AG08396 (cell line): ENCODE results near the gene GLB1L2.

ENCODE experiments used
- DNase-seq: peaks from one replicate; pipeline ENCODE4 v3.0.0; 2012; ENCODE audit warnings: low spot score, mixed read lengths

GLB1L2 gene

DNA sequence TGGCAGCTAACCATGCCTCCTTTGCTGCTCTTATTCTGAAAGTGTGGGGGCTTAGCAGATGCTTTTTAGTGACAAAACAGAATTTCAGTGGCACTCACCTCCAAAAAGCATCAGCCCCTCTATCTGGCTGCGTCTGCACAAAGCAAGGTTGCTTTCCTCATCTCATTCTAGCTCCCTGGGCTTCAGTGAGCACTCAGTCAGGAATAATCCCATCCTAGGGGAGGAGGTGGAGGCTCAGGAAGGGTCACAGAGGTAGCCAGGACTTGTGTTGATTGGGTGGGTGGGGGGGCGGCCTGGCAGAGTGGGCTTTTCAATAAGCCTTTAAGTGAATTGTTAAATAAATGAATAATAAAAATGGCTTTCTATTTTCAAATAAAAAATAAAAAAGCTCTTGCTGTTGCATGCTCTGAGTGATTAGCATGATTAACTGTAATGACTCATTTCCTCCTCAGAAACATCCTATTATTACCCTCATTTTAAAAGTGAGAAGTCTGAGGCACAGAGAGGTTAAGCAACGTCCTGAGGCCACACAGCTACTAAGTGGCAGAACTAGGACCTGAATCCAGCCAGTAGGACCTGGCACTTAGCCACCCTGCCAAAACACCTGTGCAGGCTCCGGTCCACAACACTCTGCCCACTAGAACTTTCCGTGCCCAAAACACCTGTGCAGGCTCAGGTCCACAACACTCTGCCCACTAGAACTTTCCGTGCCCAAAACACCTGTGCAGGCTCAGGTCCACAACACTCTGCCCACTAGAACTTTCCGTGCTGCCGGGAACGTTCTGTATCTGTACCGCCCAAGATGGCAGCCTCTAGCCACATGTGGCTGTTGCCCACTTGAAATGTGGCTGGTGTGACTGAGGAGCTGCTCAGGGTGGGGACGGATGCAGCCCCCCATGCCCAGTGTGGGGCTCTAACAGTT is 74.7 kb downstream of the GLB1L2 start:
- DNase-seq: no peak

DNA sequence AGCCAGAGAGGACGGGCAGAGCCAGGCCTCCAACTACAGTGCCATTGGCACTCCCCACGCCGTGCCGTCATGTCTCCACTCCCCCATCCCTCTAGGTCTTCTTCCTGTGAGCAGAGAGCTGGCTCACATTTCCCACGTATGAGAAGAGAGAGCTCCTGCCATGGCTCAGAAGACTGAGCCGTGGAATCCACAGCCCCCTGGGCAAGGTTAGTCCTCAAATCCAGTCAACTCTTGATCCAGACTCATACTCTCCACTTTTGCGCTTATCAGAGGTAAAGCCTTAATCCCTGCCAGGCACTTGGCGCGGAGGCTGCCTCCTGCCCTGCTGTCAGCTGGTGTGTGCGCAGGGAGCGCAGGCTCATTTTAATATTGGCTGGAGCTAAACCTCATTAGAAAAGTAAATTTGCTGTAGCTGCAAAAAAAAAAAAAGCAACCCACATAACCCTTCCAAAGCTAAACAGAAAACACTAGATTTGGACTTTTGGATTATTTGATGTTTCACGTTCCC is 75.6 kb downstream of the GLB1L2 start:
- DNase-seq: no peak

DNA sequence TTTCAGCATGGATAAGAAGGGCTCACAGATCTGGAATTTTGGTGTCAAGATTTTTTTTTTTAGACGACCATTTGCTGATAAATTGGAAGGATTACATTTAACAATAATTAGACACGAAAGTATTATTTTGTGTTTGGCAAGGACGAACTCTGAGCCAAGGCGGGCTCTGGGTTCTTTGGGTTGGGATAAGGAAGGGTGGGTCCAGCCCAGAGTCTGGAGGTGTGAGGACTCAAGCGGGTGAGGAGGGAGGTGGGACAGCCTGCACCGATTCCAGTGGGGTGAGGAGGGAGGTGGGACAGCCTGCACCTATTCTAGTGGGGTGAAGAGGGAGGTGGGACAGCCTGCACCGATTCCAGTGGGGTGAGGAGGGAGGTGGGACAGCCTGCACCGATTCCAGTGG is 76.1 kb downstream of the GLB1L2 start:
- DNase-seq: no peak

DNA sequence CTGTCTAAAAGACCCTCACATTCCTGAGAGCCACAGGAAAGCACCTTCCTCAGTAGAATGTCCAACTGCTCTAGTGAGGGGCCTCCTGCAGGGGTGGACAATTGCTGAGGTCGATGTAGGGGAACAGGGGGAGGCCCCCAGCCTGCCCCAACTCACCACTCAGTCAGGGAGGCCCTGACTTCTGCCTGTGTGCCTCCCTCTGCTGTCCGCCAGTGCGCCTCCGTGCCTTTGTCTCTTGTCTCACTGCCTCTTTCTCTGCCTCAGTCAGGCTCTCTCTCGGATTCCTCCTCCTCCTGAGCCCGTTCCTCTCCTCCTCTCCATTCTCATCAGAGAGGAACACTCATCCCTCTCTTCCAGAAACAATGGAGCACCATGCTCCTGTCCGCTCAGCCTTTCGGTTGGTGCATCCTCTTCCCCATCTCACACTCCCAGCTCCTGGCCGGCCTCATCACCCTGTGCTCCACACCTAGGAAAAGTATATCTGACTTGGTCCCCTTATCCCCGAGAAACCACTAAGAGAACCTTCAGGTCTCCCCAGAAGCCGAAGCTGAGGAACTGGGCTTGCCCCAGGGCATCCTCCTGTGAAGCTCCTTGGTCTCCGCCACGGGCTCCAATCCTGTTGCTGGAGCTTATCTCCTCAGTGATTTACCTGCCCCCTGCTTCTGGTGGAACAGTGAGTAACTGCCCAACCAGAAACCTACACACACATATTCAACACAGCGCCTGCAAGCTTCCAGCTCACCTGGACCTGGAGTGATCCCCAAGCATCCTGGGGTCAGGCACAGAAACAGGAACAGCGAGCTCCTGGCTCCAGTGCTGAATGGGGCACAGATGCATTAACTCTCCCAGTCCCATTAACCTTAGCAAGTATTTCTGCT is 78.0 kb downstream of the GLB1L2 start:
- no peak for DNase-seq

DNA sequence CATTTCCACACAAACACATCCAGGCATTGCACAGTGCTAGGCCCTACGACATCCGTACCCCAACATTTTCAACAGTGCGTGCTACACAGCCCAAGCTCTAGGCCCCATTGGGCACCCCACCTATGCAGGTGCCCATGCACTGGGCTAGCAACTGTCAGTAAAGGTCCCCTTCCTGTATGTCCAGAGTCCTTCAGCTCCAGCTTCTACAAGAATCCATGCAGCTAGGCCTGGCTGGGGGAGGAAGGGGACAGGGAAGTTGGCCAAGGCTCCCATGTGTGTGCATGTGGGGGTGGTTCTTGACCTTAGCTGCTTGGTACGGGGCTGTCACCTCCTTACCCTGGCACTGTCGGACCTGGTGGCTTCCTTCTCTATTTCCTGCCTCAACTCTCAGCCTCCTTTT is 79.0 kb downstream of the GLB1L2 start:
- DNase-seq: no peak

DNA sequence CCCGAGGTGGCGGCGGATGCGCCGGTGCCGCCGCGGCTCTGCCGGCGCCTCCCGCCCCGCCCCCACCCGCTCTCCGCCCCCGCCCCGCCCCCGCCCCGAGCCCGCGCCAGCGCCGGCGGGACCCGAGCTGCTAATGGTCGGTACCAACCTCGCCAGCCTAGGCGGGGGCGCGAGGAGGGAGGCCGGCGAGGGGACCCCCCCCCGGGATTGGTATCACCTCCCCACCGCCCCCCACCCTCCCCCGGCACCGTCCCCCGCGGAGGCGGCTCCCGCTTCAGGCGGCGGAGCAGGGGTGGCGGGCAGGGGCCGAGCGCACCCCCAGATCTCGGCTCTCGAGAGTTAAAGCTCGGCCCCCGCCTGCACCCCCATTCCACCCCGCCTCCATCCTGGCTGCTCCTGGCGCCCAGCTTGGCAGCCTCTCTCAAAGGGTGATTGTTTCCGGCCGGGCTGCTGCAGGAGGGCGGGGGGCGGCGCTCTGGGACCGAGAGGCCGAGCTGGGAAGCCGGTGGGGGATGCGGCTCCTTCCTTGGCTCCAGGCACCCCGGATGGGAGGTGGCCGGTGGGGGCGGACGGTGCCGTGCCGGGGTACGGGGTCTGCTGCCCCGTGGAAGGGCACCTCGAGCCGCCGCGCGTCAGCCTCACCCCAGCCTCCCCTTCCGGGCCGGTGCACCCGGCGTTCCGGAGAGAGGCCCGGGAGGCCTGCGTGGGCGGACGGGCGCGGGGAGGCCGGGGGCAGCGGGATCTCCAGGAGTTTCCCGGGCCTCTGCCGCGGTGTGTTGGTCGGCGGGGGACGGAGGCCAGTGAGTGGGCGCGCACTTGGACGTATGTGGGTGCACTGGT is 80.6 kb downstream of the GLB1L2 start, which contains the start of gene B3GAT1:
B3GAT1 (minus strand) TSS at position 40 of the 840 bp plus-strand sequence. CDS start 24,583 bp downstream, outside the sequence.
- peak; percentile 29 for DNase-seq

GRCh38 chr11:134413043-134413825 is 81.4 kb downstream of the GLB1L2 start:
- no peak for DNase-seq

GRCh38 chr11:134413826-134414731 is 82.3 kb downstream of the GLB1L2 start:
- no peak for DNase-seq

GRCh38 chr11:134414766-134415765 is 83.3 kb downstream of the GLB1L2 start:
- DNase-seq: no peak

DNA sequence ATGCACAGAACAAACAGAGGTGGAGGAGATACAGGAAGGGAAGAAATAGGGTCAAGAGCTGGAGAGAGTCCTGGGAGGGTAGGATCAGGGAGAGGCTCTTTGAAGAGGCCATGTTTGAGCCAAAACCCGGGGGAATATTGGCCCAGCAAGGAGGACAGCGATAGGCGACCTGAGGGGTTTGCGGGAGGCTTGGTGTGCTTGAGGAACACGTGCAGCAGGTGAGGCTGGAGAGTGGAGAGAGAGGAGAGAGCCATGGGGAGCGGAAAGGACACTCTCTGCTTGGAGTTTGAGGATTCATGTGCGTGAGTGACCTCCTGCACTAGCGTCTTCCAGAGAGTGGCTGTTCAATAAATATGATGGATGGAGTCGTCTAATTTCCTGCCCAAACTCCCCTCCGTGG is 84.9 kb downstream of the GLB1L2 start:
- DNase-seq: no peak

DNA sequence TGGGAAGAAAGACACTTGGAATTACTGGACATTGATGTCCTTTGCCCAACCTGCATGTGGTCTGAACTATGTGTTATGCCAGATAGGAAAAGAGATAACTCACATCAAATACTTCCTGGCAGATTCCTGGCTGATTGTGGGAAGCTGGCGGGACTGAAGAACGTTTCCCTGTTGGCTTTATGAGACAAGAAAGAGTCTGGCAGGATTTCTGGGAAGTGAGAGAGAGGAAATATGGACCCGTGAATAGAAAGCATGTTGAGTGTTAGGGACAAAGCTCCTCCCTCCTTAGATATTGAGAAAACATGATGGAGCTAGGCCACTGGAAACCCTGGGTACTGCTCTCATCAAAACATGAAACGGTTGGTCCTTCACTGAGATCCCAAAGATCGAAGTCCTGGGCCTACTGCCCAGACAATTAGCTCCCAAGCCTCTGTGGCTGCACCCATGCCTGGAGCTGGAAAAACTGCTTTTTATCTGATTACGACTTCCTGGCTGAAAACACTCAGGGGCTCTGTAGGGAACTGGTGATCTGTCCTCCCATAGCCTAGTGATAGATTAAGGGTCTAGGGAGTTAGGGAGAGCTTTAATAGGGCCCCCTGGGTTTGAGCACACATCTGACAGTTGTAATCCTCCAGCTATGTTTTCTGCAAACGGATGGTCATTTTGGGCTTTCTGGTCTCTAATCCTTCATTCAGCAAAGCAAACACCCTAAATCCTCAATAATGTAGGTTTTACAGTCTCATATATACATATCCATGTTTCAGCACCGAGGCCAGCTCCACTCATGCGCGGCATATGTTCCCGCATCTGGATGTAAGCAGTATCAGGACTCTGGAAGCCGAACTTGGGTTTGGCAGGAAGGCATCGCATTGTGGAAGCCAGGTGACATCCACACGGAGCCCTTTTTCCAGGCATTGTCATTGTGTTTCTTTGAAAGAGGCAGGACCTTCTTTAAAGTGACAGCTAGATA is 86.4 kb downstream of the GLB1L2 start:
- no peak for DNase-seq

- no peak for DNase-seq
Measured at GRCh38 chr11:134423106-134423505, 91.3 kb downstream of the GLB1L2 start.

DNA sequence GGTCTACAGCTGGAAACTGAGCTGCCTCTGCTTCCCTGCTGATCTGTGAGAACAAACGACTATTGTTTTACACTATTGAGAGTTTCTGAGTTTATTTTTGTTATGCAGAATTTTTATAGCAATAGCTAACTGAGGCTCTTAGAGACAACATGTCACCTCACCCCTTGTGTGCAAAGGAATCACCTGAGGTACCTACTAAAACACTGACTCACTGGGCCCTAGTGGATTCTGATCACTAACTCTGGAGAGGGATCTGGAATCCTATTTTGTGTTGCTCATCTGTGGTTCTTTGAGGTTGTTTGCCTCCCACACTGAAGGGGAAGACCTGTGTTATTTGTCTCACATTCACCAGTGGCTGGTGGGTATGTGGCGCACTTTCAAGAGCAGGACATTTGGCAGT is 93.6 kb downstream of the GLB1L2 start:
- no peak for DNase-seq
